OCI-LY3 (cell line): ENCODE measurements around the gene NNAT.

ENCODE experiments used
- EZH2phosphoT487 ChIP-seq: fragments of 200-600 bp; shearing (Covaris generic); IDR thresholded peaks from 2 replicates; pipeline ENCODE4 v1.6.1; 2018; ENCODE audit warnings: antibody characterized with exemption, mixed run types, low read depth
- TF ChIP-seq, protein P1 (sequence below): fragments of 200-600, 300-600 bp; sonication (generic); IDR thresholded peaks from 2 replicates; pipeline ENCODE4 v1.5.1; 2014; ENCODE audit warnings: antibody characterized with exemption, low read length, low read depth

DNA sequence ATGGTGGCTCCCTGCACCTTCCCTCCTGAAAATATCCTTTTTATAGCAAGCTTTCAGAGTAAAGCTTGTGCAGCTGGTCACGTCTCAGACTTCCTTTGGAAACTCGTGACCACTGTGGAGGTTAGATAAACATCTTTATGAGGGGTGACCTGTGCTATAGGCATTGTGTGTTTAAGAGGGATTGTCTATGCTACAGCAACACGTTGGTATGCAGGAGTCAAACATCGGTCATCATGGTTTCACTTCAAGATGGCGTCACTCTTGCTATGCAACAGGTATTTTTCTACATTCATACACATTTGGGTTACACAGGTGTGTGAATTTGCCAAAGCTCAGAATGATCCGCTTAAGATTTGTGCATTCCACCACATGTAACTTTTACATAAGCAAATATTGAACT, 21.2 kb downstream of the NNAT start:
- TF ChIP-seq, protein P1, sequence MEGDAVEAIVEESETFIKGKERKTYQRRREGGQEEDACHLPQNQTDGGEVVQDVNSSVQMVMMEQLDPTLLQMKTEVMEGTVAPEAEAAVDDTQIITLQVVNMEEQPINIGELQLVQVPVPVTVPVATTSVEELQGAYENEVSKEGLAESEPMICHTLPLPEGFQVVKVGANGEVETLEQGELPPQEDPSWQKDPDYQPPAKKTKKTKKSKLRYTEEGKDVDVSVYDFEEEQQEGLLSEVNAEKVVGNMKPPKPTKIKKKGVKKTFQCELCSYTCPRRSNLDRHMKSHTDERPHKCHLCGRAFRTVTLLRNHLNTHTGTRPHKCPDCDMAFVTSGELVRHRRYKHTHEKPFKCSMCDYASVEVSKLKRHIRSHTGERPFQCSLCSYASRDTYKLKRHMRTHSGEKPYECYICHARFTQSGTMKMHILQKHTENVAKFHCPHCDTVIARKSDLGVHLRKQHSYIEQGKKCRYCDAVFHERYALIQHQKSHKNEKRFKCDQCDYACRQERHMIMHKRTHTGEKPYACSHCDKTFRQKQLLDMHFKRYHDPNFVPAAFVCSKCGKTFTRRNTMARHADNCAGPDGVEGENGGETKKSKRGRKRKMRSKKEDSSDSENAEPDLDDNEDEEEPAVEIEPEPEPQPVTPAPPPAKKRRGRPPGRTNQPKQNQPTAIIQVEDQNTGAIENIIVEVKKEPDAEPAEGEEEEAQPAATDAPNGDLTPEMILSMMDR = no peak
- no peak for TF ChIP-seq EZH2phosphoT487
